ENCODE results near the gene STEAP1B.
"Not testable (repeated sequence)": the region's sequence is repeated elsewhere in the genome, so short reads cannot be mapped to it uniquely, and the experiment has no call there.

Gene STEAP1B

DNA sequence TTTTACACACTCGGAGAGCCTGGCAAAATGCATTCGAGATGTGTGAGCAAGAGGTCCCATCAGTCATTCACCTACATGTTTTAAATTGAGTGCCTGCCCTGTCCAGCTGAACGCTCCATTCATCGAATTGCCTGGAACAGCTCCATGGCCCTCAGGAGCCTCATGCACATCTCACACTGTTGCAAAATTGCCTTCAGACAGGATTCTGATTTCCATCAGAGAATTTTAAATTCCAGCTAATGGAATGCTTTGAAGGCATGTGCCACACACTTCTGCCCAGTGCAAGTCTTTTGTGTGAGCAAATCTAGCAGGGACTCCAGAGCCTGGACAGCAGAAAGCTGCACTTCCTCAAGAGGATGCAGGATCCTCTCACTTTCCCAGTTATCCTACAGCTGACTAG, 17.0 kb upstream of the STEAP1B start:
- not testable (repeated sequence) for H3K9me3 Mint-ChIP-seq; H3K27ac Mint-ChIP-seq; DNase-seq (ENCODE audit: low spot score in 2 of 2); H3K4me1 Mint-ChIP-seq; H3K36me3 Mint-ChIP-seq; ATAC-seq (ENCODE audit: low read depth); H3K4me3 Mint-ChIP-seq; H3K27me3 Mint-ChIP-seq

DNA sequence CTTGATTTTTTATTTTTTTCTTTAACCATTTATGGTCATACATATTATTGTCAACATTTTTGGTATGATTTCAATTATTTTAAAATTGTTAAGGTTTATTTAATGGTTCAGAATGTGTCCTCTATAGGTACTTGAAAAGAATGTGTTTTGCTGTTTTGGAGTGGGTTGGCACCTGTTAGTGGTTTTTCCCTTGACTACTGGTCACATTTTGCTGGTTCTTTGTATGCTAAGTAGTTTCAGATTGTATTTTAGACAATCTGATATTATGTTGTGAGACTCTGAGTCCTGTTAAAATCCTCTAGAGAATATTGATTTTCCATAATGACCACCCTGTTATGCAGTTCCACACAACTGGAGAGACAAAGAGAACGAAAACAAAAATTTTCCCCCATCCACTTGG, 15.0 kb upstream of the STEAP1B start:
- H3K36me3 Mint-ChIP-seq; ATAC-seq (ENCODE audit: low read depth); H3K27ac Mint-ChIP-seq; H3K4me1 Mint-ChIP-seq; DNase-seq (ENCODE audit: low spot score in 2 of 2); H3K9me3 Mint-ChIP-seq; H3K4me3 Mint-ChIP-seq; H3K27me3 Mint-ChIP-seq: not testable (repeated sequence)

DNA sequence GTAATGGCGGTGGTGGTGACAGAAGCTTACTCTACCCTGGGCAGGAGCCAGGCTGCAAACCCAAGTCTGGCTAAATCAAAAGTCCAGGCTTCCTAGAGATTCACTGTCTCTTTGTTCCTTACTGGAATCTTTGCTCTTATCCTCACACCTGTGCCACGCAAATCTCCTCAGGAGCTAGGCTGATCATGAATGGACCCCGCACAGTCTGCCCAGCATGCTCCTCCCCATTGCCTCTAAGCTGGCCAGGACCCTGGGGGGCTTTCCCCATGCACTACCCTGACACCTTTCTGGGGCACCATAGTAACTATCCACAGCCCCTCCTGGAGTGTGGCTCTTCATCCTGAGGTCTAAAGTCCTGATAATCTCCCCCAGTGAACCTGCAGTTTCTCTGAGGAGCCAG, 7.3 kb upstream of the STEAP1B start:
- ATAC-seq (ENCODE audit: low read depth); H3K27ac Mint-ChIP-seq; H3K36me3 Mint-ChIP-seq; H3K27me3 Mint-ChIP-seq; H3K4me3 Mint-ChIP-seq; H3K9me3 Mint-ChIP-seq; DNase-seq (ENCODE audit: low spot score in 2 of 2); H3K4me1 Mint-ChIP-seq: not testable (repeated sequence)

DNA sequence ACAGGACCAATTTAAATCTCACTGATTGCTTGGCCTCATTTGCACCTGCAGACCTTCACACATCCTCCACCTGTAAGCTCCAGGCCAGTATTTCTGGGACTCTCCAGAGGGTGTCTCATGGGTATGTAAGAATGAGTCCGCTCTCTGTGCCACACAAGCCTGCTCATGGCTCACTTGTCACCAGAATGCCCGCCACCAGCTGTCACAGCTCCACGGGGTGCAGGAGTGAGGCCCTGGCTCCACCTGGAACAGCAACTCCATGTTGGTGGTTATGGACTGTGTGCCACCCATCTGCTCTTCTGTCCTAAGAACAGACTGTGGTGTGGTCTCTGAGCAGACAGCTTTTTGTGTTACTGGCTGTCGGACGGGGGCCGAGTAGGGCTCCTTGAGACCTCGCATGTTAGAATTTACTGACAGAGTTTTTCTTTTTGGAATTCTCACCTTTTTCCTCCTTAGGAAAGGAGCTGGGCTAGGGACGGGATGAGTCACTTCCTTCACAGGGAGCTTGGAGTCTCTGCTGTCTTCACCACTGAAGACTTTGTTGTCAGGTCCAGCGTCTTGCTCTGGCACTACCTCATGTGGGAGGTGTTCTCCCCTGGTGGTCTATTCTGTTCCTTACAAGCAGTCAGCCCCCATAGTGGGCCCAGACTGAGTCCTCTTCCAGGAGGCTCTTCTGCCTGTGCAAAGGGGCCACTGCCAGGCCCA, 6.5 kb upstream of the STEAP1B start:
- H3K4me3 Mint-ChIP-seq; H3K4me1 Mint-ChIP-seq; H3K36me3 Mint-ChIP-seq; H3K27ac Mint-ChIP-seq; H3K9me3 Mint-ChIP-seq; ATAC-seq (ENCODE audit: low read depth); H3K27me3 Mint-ChIP-seq; DNase-seq (ENCODE audit: low spot score in 2 of 2): not testable (repeated sequence)

GRCh38 chr7:22504519-22504918, 4.5 kb upstream of the STEAP1B start:
- H3K27ac Mint-ChIP-seq; H3K36me3 Mint-ChIP-seq; ATAC-seq (ENCODE audit: low read depth); DNase-seq (ENCODE audit: low spot score in 2 of 2); H3K4me3 Mint-ChIP-seq; H3K9me3 Mint-ChIP-seq; H3K27me3 Mint-ChIP-seq; H3K4me1 Mint-ChIP-seq: not testable (repeated sequence)

DNA sequence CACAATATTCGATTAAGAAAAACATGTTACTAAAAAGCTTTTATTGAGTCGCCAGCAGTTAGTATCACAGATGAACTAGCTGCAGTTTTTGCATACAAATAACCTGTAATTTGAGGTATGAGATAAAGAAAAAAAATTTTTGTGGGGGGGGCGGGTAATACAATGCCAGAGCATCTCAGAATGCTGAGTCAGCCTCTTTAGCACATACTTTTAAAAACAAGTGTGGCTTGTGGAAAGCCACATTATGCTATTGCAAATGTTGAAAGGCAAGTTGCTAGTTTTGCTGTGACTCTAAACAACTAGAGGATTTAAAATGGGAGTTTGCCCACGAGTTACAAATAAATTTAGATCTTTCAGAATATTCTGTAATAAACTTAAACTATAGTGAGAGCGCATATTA, 2.1 kb upstream of the STEAP1B start:
- not testable (repeated sequence) for DNase-seq (ENCODE audit: low spot score in 2 of 2); H3K4me3 Mint-ChIP-seq; H3K4me1 Mint-ChIP-seq; H3K27me3 Mint-ChIP-seq; H3K9me3 Mint-ChIP-seq; ATAC-seq (ENCODE audit: low read depth); H3K36me3 Mint-ChIP-seq; H3K27ac Mint-ChIP-seq

- not testable (repeated sequence) for H3K27me3 Mint-ChIP-seq; H3K9me3 Mint-ChIP-seq; H3K27ac Mint-ChIP-seq; H3K36me3 Mint-ChIP-seq; H3K4me3 Mint-ChIP-seq; ATAC-seq (ENCODE audit: low read depth); H3K4me1 Mint-ChIP-seq; DNase-seq (ENCODE audit: low spot score in 2 of 2)
These were observed 1.3 kb upstream of the STEAP1B start for GRCh38 chr7:22501336-22501735.

GRCh38 chr7:22499044-22499443, 944 bp downstream of the STEAP1B start:
- Mint-ChIP-seq H3K9me3 (no peaks in the 10 kb centered on the region), H3K27me3 (peaks cover 5% of the 10 kb centered on the region), H3K4me3 (no peak overlapping the region), H3K4me1 (peaks cover 3% of the 10 kb centered on the region), H3K27ac (no peak overlapping the region), H3K36me3 (no peaks in the 10 kb centered on the region)
- DNase-seq (ENCODE audit: low spot score in 2 of 2) = no peak
- ATAC-seq (ENCODE audit: low read depth) = no peak

DNA sequence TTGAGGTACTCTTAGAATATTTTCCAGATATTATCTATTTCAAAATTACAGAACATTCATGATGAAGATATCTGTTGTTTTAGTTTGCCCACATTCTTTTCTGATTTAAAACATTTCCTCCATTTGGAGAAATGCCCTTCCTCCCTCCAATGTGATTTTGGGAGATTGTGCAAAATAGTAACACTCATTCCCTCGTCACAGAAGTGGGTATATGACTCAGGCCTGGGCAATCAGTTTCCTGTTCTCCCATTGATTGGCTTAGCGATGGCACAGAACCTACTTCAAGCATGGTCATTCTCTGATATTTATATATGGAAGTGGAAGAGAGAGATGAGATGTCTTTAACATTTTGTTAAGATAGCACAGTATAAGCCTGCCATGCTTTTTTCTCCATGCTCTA, 3.1 kb downstream of the STEAP1B start:
- not testable (repeated sequence) for H3K4me1 Mint-ChIP-seq; H3K9me3 Mint-ChIP-seq; DNase-seq (ENCODE audit: low spot score in 2 of 2); H3K4me3 Mint-ChIP-seq; H3K27ac Mint-ChIP-seq; ATAC-seq (ENCODE audit: low read depth); H3K27me3 Mint-ChIP-seq; H3K36me3 Mint-ChIP-seq

DNA sequence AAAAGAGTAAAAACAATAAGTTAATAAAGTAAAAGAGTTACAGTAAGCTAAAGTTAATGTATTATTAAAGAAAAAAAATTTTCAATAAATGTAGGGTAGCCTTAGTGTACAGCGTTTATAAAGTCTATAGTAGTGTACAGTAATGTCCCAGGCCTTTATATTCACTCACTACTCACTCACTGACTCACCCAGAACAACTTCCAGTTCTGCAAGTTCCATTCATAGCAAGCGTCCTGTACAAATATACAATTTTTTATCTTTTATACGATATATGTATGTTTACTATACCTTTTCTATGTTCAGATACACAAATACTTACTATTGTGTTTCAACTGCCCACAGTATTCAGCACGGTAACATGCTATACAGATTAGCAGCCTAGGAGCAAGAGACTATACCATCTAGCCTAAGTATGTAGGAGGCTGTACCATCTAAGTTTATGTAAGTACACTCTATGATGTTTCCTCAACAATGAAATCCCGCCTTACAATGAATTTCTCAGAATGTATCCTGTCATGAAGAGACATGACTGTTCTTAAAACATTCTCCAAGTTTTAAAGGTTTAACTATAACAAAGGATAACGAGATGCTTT, 3.6 kb downstream of the STEAP1B start:
- DNase-seq (ENCODE audit: low spot score in 2 of 2); H3K4me3 Mint-ChIP-seq; ATAC-seq (ENCODE audit: low read depth); H3K4me1 Mint-ChIP-seq; H3K27ac Mint-ChIP-seq; H3K36me3 Mint-ChIP-seq; H3K9me3 Mint-ChIP-seq; H3K27me3 Mint-ChIP-seq: not testable (repeated sequence)

DNA sequence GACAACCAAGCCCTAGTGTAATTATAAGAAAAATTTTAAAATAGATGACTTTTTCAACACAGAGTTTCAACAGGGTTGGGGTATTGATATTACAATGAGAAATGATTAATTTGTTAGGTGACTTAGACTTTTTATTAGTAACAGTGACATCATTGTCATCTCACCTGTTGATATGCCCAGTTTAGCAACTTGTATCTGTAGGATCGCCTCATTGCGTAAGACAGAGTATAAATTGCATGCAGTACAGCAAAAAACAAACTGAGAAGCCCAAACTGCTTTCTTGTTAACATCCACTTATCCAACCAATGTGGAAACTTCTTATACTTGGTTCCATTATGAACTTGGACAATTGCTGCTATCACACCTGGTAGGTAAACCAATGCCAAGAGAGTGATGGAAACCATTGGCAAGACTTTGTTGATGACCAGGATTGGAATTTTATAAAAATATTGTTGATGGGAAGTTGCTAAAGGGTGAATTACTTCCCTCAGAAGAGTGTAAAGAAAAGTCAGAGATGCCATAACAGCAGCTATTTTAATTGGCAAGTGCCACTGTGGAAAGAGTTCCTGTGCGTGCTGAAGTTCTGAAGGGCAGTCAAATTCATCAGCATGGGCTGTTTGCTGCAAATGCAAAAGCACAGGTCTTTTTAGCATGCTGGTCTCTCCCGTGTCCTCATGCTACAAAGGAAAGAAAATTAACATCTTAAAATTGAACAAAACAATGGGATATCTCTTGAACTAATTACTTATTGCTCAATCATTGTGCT, 6.6 kb downstream of the STEAP1B start:
- not testable (repeated sequence) for H3K9me3 Mint-ChIP-seq

GRCh38 chr7:22488643-22489462, 11.1 kb downstream of the STEAP1B start:
- ATAC-seq (ENCODE audit: low read depth) = peak; percentile 71
- H3K27ac Mint-ChIP-seq = no peak overlapping the region
- peaks cover 1% of the 10 kb centered on the region for H3K27me3 Mint-ChIP-seq
- no peak overlapping the region for H3K4me3 Mint-ChIP-seq
- peaks cover 3% of the 10 kb centered on the region for H3K4me1 Mint-ChIP-seq
- no peaks in the 10 kb centered on the region for H3K9me3 Mint-ChIP-seq
- no peaks in the 10 kb centered on the region for H3K36me3 Mint-ChIP-seq
- peak; percentile 69 to 71 for DNase-seq (ENCODE audit: low spot score in 2 of 2)

More for the DNA sequence above, 6.6 kb downstream of the STEAP1B start:
- not testable (repeated sequence) for H3K4me3 Mint-ChIP-seq; H3K4me1 Mint-ChIP-seq; H3K36me3 Mint-ChIP-seq; H3K27me3 Mint-ChIP-seq; H3K27ac Mint-ChIP-seq; ATAC-seq (ENCODE audit: low read depth); DNase-seq (ENCODE audit: low spot score in 2 of 2)

DNA sequence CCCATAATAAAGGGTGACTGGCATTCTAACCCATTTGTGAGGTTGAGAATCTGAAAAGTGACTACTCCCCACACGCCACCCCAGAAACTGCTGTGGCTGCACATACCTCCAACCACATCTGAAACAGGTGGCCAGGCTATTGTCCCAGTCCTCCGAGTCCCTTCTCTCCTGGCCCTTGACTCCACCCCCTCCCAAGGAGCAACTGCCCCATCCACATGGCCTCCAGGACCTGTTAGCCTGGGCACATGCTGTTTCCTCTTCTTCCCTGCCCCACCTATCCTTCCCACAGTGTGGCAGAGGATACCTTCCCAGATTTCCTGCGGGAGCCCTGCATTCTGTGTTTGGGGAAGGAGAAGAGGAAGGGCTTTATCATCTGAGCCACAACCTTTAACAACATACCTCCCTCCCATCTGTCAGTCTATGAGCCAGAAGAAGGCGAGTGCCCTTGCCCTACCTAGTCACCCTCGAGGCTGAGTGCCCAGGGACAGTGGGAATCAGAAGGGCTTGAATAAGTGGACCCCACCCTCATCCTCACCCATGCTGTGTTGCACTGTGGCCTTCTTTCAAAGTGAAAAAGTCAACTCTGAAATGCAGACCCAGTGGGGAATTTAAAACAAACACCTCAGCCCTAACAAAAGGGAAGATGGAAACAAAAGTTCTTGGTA, 11.9 kb downstream of the STEAP1B start:
- peaks cover 1% of the 10 kb centered on the region for H3K27me3 Mint-ChIP-seq
- no peak for ATAC-seq (ENCODE audit: low read depth)
- H3K4me1 Mint-ChIP-seq = peaks cover 3% of the 10 kb centered on the region
- H3K4me3 Mint-ChIP-seq = no peak overlapping the region
- H3K27ac Mint-ChIP-seq = no peak overlapping the region
- H3K9me3 Mint-ChIP-seq = no peaks in the 10 kb centered on the region
- peaks cover 2% of the 10 kb centered on the region for H3K36me3 Mint-ChIP-seq
- no peak for DNase-seq (ENCODE audit: low spot score in 2 of 2)
